GM21360 (cell line): ENCODE data around the gene TPSG1.
"Not testable (repeated sequence)": the region's sequence is repeated elsewhere in the genome, so short reads cannot be mapped to it uniquely, and the experiment has no call there.

ENCODE experiments used
- ATAC-seq: cut with Tn5 transposase; IDR thresholded peaks from one replicate; pipeline ENCODE4 v1.9.1; 2021; ENCODE audit warnings: mild to moderate bottlenecking, moderate library complexity; ENCODE audit not compliant: unreplicated experiment

TPSG1 gene

DNA sequence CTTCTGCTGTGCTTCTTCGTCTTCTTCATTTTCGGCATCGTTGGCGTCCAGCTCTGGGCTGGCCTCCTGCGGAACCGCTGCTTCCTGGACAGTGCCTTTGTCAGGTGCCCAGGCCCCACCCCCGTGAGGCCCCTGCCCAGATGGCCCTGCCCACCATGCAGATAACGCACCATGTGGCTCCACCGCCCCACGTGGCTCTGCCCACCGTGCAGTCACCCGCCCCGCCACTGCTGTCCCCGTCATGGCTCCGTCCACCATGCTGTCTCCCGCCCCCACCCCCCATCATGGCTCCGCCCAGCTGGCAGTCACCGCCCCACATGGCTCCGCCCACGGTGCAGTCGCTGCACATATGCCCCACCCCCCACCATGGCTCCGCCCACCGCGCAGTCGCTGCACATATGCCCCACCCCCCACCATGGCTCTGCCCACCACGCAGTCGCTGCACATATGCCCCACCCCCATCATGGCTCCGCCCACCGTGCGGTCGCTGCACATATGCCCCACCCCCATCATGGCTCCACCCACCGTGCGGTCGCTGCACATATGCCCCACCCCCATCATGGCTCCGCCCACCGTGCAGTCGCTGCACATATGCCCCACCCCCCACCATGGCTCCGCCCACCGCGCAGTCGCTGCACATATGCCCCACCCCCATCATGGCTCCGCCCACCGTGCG, 26.3 kb downstream of the TPSG1 start:
- ATAC-seq: not testable (repeated sequence)

GRCh38 chr16:1198194-1198593, 26.9 kb downstream of the TPSG1 start:
- ATAC-seq: no peak

DNA sequence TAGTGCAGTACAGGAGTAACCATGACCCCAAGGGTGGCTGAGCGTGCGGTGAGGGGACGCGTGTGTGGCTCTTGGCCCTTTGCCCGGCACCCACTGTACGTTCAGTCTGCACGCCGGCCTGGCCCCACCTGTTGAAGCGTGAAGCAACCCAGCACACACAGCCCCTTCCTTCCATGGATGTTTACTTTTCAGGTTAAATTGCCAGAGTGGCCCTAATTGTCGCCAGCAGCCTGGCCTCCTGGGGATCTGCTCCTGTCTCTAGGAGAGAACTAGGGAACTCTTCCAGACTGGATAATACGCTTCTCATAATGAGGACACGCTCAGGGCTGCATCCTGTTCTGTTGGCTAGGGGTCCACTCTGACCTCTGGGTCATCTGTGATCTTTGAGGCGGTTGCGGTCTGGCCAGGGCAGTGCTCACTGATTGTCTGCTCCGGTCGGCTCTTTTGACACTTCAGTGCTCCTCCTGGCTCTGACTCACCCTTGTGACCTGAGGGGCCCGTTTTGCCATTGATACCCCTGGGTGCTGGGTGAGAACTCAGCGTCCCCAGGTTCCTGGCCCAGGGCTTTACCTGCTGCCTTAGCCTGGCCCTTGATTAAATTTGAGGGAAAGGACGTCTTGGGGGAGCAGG, 27.7 kb downstream of the TPSG1 start:
- no peak for ATAC-seq

GRCh38 chr16:1196494-1196893, 28.6 kb downstream of the TPSG1 start:
- ATAC-seq: no peak

DNA sequence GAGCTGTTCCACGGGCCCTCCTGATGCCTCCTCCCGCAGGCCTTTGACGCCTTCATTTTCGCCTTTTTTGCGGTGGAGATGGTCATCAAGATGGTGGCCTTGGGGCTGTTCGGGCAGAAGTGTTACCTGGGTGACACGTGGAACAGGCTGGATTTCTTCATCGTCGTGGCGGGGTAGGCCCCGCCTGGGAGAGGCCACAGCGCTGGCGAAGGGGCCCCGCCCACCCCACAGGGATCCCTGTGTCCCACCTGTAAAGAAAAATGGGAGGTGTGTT, 29.7 kb downstream of the TPSG1 start:
- ATAC-seq: no peak

DNA sequence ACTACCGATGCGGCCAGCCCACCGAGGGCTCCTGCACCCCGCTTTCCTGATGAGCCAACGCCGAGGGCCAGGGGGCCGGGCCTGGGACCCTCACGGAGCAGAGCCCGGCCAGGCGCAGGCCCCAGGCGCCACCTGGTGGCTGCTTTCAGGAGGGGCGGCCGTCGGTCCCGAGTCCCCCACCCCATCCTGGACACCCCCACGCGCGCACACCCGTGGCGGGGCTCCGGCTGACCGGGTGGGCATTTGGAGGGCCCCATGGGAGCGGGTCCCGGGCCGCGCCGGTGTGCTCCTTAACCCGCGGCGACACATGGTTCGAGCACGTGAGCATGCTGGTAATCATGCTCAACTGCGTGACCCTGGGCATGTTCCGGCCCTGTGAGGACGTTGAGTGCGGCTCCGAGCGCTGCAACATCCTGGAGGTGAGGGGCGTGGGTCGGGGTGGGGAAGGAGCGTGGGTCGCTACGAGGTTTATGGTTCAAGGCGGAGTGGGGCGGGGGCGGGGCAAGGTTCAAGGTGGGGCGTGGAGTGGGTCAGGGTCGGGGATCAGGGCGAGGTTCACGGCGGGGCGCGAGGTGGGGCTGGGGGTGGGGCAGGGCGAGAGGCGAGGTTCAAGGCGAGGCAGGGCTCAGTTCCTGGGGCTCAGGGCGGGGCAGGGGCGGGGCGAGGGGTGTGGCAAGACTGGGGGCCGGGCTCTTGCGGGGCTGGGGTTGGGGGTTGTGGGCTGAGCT, 30.2 kb downstream of the TPSG1 start:
- ATAC-seq: no peak

GRCh38 chr16:1193825-1194581, 31.1 kb downstream of the TPSG1 start:
- no peak for ATAC-seq

DNA sequence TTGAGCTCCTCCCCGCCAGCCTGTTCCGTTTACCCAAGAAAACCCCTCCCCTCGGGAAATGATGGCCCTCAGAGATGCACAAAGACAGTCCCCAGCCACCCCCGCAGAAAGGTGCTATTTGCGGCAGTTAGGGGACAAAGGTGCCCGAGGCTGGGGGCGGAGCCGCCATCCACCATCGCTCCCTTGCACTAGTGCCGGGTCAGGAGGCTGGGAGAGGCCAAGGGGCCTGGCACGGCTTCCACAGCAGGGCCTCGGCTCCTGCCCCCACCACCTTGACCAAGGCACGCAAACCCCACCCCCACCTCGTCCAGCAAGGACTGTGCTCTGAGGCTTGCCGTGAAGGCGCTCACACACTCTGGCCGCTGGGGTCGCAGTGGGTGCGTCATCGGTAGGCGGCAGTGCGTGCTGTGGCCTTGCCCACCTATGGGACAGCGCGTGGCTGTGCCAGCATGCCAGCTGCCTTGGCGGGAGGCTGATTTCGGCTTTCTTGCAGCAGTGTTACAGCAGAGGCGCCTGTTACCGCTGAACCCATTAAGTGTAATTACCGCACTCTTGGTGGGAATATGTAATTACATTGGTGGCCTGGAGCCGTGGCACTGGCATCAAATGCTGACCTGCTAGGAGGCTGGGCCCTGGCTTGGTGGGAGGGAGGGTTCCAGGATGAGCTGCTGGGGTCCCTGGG, 31.8 kb downstream of the TPSG1 start:
- ATAC-seq: no peak

DNA sequence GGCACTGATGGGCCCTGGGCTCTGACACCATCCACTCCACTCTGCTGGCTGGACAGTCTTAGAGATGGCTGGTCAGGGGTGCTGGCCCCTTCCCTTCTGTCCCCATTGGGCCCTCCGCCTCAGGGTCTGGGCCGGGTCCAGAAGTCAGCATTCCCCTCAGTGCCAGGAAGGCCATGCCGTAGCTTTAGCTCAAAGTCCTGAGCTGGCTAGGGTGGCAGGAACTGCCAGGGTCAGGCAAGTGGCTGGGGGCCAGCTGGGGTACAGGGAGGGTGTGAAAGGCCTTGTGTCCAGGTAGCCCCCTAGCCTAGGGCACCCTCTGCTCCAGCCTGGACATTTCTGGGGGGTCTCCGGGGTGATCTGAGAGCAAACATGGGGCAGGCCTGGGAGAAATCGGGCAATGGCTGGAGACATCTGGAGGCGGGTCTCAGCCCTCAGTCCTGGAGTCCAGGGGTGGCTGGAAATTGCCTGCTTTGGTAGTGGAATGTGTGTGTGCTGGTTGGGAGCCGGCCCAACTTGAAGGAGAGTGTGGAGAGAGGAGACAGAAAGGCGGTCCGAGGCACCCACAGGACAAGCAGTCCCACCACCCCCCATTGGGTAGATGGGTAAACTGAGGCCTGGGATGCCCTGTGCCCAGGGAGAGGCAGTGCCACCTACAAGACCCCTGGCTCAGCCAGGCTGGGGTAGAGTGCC, 32.5 kb downstream of the TPSG1 start:
- ATAC-seq: no peak

DNA sequence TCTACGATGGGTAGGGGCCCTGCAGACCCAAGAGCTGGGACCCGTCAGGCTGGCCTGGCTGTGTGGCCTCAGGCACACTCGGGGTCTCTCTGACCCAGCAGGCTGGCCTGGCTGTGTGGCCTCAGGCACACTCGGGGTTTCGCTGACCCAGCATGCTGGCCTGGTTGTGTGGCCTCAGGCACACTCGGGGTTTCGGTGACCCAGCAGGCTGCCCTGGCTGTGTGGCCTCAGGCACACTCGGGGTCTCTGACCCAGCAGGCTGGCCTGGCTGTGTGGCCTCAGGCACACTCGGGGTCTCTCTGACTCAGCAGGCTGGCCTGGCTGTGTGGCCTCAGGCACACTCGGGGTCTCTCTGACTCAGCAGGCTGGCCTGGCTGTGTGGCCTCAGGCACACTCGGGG, 34.3 kb downstream of the TPSG1 start:
- ATAC-seq: not testable (repeated sequence)

DNA sequence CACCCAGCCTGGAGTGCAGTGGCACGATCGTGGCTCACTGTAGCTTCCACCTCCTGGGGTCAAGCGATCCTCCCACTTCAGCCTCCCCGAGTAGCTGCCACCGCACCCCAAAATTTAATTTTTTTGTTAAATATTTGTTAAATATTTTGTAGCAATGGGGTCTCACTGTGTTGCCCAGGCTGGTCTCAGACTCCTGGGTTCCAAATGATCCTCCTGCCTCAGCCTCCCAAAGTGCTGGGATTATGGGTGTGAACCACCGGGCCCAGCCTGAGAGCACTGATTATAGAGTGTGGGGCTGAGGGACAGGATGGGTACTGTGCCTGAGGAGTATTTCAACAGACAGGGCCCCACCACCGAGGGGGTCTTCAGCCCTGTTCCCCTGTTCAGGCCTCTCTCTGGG, 35.6 kb downstream of the TPSG1 start:
- no peak for ATAC-seq

- no peak for ATAC-seq
Observed at GRCh38 chr16:1188432-1189189, 36.5 kb downstream of the TPSG1 start.

DNA sequence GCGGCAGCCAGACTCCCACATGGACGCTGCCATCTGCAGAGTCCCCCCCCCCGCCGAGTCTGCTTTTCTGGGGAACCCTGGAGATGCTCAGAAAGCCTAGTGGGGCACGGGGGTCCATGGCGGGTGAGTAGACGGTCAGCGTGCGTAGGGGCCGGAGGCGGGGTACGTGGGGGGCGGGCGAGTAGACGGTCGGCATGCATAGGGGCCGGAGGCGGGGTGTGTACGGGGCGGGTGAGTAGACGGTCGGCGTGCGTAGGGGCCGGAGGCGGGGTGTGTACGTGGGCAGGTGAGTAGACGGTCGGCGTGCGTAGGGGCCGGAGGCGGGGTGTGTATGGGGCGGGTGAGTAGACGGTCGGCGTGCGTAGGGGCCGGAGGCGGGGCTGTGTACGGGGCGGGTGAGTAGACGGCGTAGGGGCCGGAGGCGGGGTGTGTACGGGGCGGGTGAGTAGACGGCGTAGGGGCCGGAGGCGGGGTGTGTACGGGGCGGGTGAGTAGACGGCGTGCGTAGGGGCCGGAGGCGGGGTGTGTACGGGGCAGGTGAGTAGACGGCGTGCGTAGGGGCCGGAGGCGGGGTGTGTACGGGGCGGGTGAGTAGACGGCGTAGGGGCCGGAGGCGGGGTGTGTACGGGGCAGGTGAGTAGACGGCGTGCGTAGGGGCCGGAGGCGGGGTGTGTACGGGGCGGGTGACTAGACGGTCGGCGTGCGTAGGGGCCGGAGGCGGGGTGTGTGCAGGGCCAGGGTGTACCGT, 39.4 kb downstream of the TPSG1 start:
- ATAC-seq: not testable (repeated sequence)

DNA sequence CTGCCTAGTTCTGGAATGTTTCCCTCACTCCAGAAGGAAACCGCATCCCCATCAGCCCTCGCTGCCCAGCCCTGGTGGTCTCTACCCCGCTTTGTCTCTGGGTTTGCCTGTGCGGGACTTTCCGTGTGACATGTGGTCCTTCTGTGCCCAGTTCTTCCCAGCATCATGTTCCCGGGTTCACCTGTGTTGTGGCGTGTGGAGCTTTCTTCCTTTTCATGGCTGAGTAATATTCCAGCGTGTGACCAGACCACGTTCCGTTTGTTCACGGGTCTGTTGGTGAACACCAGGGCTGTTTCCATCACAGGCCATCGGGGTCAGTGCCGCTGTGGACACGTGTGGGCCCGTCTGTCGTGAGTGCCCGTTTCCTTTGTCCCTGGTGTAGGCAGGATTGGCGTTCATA, 40.1 kb downstream of the TPSG1 start:
- no peak for ATAC-seq

DNA sequence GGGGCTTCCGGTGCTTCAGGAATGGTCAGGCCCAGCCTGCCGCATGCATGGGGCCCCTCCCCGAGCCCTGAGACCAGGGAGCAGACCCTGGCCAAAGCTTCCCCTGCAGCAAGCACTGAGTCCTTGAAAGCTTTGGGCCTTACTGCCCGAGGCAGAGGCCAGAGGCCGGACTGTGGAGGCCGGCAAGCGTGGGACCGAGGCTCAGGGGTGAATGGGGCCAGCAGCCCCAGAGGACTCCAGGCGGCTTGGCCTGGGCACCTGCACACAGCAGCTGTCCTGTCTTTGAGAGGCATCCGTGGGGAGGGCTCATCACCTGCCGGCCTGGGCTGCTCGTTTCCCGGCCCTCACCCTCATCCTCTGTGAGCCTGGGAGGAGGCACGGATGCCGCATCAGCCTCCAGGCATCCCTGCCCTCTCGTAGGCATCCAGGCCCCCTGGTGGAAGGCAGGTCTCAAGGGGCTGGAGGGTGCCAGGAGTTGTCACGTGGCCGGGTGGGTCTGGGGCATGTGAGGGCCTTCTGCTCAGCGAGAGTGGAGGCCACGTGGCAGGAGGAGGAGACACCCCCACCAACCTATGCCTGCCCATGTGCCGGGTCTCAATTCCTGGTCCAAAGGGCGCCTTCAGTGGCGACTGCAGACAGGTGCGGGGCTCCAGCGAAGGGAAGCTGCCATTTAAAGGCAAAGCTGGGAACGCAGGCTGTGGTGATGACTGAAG, 40.8 kb downstream of the TPSG1 start:
- no peak for ATAC-seq

DNA sequence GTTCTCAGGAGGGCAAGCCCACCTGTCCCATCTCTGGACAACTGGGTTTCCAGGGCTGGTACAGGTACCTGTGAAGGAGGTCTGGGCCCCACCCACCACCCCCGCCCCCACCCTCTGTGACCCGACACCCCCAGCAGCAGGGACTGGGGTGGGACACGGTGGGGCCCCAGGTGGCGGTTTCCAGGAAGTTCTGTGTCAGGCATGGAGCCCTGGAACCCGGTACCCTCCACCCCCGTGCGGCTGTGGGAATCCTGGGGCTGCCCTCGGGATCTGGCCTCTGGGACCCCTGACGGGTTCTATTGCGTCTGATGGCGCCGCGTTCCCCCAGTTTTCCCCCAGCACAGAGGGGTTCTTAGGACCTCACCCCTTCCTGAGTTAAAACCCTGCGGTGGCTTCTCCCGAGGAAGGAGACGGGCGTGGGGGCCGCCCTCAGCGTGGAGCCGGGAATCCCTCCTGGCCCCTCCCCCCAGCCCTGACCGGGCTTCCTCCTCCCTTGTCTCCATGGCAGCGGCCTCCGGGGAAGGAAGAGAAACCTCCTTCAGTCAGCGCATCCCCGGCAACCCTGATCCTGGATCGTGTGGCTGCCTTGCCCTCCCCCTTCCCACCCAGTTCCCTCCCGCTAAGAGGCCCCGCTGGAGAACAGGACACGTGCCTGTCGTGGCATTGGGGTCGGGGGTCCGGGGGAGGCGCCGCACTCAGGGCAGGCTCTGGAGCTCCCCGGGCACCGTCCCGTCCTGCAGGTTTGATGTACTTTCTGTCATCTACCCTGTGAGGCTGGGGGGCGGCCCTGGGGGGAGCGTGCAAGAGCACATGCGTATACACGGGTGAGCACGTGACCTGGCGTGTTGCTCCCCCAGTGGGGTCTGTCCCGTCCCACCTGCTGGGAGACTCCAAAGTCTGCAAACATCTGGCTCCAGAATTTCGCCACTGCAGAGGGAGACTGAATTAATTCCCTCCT, 41.8 kb downstream of the TPSG1 start:
- no peak for ATAC-seq

GRCh38 chr16:1182316-1182671, 42.8 kb downstream of the TPSG1 start:
- no peak for ATAC-seq
